ENCODE measurements around the gene BNC2.
A peak's percentile ranks its signal among the peaks of the same experiment; 100 is the strongest.

The BNC2 gene

GRCh38 chr9:16773617-16774016, 96.9 kb downstream of the BNC2 start:
- Histone ChIP-seq H3K27me3 (ENCODE audit: control insufficient read depth, insufficient read depth, low read length) (no peaks in the 10 kb centered on the region), H3K9ac (ENCODE audit: low read depth, low read length) (no peak overlapping the region), H3K36me3 (ENCODE audit: insufficient read depth, low read length) (peaks cover 6% of the 10 kb centered on the region), H3K4me2 (ENCODE audit: low read length) (no peak overlapping the region), H3K4me1 (ENCODE audit: control insufficient read depth, insufficient read depth, low read length) (peaks cover 3% of the 10 kb centered on the region), H3K4me3 (ENCODE audit: low read length) (no peak overlapping the region), H3K9me3 (replicated peaks; ENCODE audit: low read length) (no peaks in the 10 kb centered on the region)

GRCh38 chr9:16773116-16773515, 97.4 kb downstream of the BNC2 start:
- no peak overlapping the region for H3K9ac ChIP-seq (ENCODE audit: low read depth, low read length)
- no peaks in the 10 kb centered on the region for H3K9me3 ChIP-seq (replicated peaks; ENCODE audit: low read length)
- no peak overlapping the region for H3K4me2 ChIP-seq (ENCODE audit: low read length)
- no peaks in the 10 kb centered on the region for H3K27me3 ChIP-seq (ENCODE audit: control insufficient read depth, insufficient read depth, low read length)
- H3K36me3 ChIP-seq (ENCODE audit: insufficient read depth, low read length): peaks cover 6% of the 10 kb centered on the region
- H3K4me1 ChIP-seq (ENCODE audit: control insufficient read depth, insufficient read depth, low read length): peaks cover 1% of the 10 kb centered on the region
- H3K4me3 ChIP-seq (ENCODE audit: low read length): no peak overlapping the region

GRCh38 chr9:16771356-16771755, 99.1 kb downstream of the BNC2 start:
- H3K4me1 ChIP-seq (ENCODE audit: control insufficient read depth, insufficient read depth, low read length): no peaks in the 10 kb centered on the region
- no peak overlapping the region for H3K9ac ChIP-seq (ENCODE audit: low read depth, low read length)
- H3K4me2 ChIP-seq (ENCODE audit: low read length): no peak overlapping the region
- no peaks in the 10 kb centered on the region for H3K27me3 ChIP-seq (ENCODE audit: control insufficient read depth, insufficient read depth, low read length)
- H3K9me3 ChIP-seq (replicated peaks; ENCODE audit: low read length): no peaks in the 10 kb centered on the region
- H3K36me3 ChIP-seq (ENCODE audit: insufficient read depth, low read length): peaks cover 6% of the 10 kb centered on the region
- no peak overlapping the region for H3K4me3 ChIP-seq (ENCODE audit: low read length)

- no peak overlapping the region for H3K9ac ChIP-seq (ENCODE audit: low read depth, low read length)
- H3K9me3 ChIP-seq (replicated peaks; ENCODE audit: low read length): no peaks in the 10 kb centered on the region
- H3K4me1 ChIP-seq (ENCODE audit: control insufficient read depth, insufficient read depth, low read length): no peaks in the 10 kb centered on the region
- no peaks in the 10 kb centered on the region for H3K36me3 ChIP-seq (ENCODE audit: insufficient read depth, low read length)
- no peaks in the 10 kb centered on the region for H3K27me3 ChIP-seq (ENCODE audit: control insufficient read depth, insufficient read depth, low read length)
- no peak overlapping the region for H3K4me3 ChIP-seq (ENCODE audit: low read length)
- H3K4me2 ChIP-seq (ENCODE audit: low read length): no peak overlapping the region
Observed at GRCh38 chr9:16769291-16769690, 101.2 kb downstream of the BNC2 start.

- Histone ChIP-seq H3K4me2 (ENCODE audit: low read length) (no peak overlapping the region), H3K36me3 (ENCODE audit: insufficient read depth, low read length) (no peaks in the 10 kb centered on the region), H3K4me1 (ENCODE audit: control insufficient read depth, insufficient read depth, low read length) (no peaks in the 10 kb centered on the region), H3K9me3 (replicated peaks; ENCODE audit: low read length) (no peaks in the 10 kb centered on the region), H3K27me3 (ENCODE audit: control insufficient read depth, insufficient read depth, low read length) (no peaks in the 10 kb centered on the region), H3K9ac (ENCODE audit: low read depth, low read length) (no peak overlapping the region), H3K4me3 (ENCODE audit: low read length) (no peak overlapping the region)
Observed at GRCh38 chr9:16768816-16769215, 101.7 kb downstream of the BNC2 start.

- Histone ChIP-seq H3K9me3 (replicated peaks; ENCODE audit: low read length) (no peaks in the 10 kb centered on the region), H3K36me3 (ENCODE audit: insufficient read depth, low read length) (no peaks in the 10 kb centered on the region), H3K4me1 (ENCODE audit: control insufficient read depth, insufficient read depth, low read length) (no peaks in the 10 kb centered on the region), H3K9ac (ENCODE audit: low read depth, low read length) (no peak overlapping the region), H3K27me3 (ENCODE audit: control insufficient read depth, insufficient read depth, low read length) (no peaks in the 10 kb centered on the region), H3K4me3 (ENCODE audit: low read length) (no peak overlapping the region), H3K4me2 (ENCODE audit: low read length) (no peak overlapping the region)
Observed at GRCh38 chr9:16767366-16767765, 103.1 kb downstream of the BNC2 start.

GRCh38 chr9:16763946-16764345, 106.5 kb downstream of the BNC2 start:
- H3K4me1 ChIP-seq (ENCODE audit: control insufficient read depth, insufficient read depth, low read length): no peaks in the 10 kb centered on the region
- H3K4me3 ChIP-seq (ENCODE audit: low read length): no peak overlapping the region
- no peaks in the 10 kb centered on the region for H3K9me3 ChIP-seq (replicated peaks; ENCODE audit: low read length)
- no peaks in the 10 kb centered on the region for H3K27me3 ChIP-seq (ENCODE audit: control insufficient read depth, insufficient read depth, low read length)
- no peak overlapping the region for H3K9ac ChIP-seq (ENCODE audit: low read depth, low read length)
- H3K36me3 ChIP-seq (ENCODE audit: insufficient read depth, low read length): no peaks in the 10 kb centered on the region
- H3K4me2 ChIP-seq (ENCODE audit: low read length): no peak overlapping the region

- no peak overlapping the region for H3K9ac ChIP-seq (ENCODE audit: low read depth, low read length)
- peaks cover 3% of the 10 kb centered on the region for H3K4me1 ChIP-seq (ENCODE audit: control insufficient read depth, insufficient read depth, low read length)
- no peaks in the 10 kb centered on the region for H3K27me3 ChIP-seq (ENCODE audit: control insufficient read depth, insufficient read depth, low read length)
- no peak overlapping the region for H3K4me2 ChIP-seq (ENCODE audit: low read length)
- H3K4me3 ChIP-seq (ENCODE audit: low read length): no peak overlapping the region
- H3K9me3 ChIP-seq (replicated peaks; ENCODE audit: low read length): no peaks in the 10 kb centered on the region
- no peaks in the 10 kb centered on the region for H3K36me3 ChIP-seq (ENCODE audit: insufficient read depth, low read length)
Observed at GRCh38 chr9:16755467-16756160, 114.9 kb downstream of the BNC2 start.

- no peak overlapping the region for H3K4me3 ChIP-seq (ENCODE audit: low read length)
Observed at GRCh38 chr9:16754662-16755061, 115.8 kb downstream of the BNC2 start.

GRCh38 chr9:16753256-16753655, 117.2 kb downstream of the BNC2 start:
- no peak overlapping the region for H3K4me3 ChIP-seq (ENCODE audit: low read length)
- no peak overlapping the region for H3K9ac ChIP-seq (ENCODE audit: low read depth, low read length)
- H3K36me3 ChIP-seq (ENCODE audit: insufficient read depth, low read length): no peaks in the 10 kb centered on the region
- peaks cover 3% of the 10 kb centered on the region for H3K4me1 ChIP-seq (ENCODE audit: control insufficient read depth, insufficient read depth, low read length)
- H3K27me3 ChIP-seq (ENCODE audit: control insufficient read depth, insufficient read depth, low read length): no peaks in the 10 kb centered on the region
- no peak overlapping the region for H3K4me2 ChIP-seq (ENCODE audit: low read length)
- no peaks in the 10 kb centered on the region for H3K9me3 ChIP-seq (replicated peaks; ENCODE audit: low read length)

More at GRCh38 chr9:16754662-16755061, 115.8 kb downstream of the BNC2 start:
- Histone ChIP-seq H3K9me3 (replicated peaks; ENCODE audit: low read length) (no peaks in the 10 kb centered on the region), H3K27me3 (ENCODE audit: control insufficient read depth, insufficient read depth, low read length) (no peaks in the 10 kb centered on the region), H3K36me3 (ENCODE audit: insufficient read depth, low read length) (no peaks in the 10 kb centered on the region), H3K4me1 (ENCODE audit: control insufficient read depth, insufficient read depth, low read length) (peaks cover 3% of the 10 kb centered on the region), H3K4me2 (ENCODE audit: low read length) (no peak overlapping the region), H3K9ac (ENCODE audit: low read depth, low read length) (no peak overlapping the region)

GRCh38 chr9:16752601-16753000, 117.9 kb downstream of the BNC2 start:
- Histone ChIP-seq H3K9ac (ENCODE audit: low read depth, low read length) (no peak overlapping the region), H3K4me1 (ENCODE audit: control insufficient read depth, insufficient read depth, low read length) (peaks cover 3% of the 10 kb centered on the region), H3K4me3 (ENCODE audit: low read length) (no peak overlapping the region), H3K36me3 (ENCODE audit: insufficient read depth, low read length) (no peaks in the 10 kb centered on the region), H3K9me3 (replicated peaks; ENCODE audit: low read length) (no peaks in the 10 kb centered on the region), H3K27me3 (ENCODE audit: control insufficient read depth, insufficient read depth, low read length) (no peaks in the 10 kb centered on the region), H3K4me2 (ENCODE audit: low read length) (peak overlapping the region; percentile 27)

GRCh38 chr9:16750553-16750952, 119.9 kb downstream of the BNC2 start:
- Histone ChIP-seq H3K27me3 (ENCODE audit: control insufficient read depth, insufficient read depth, low read length) (no peaks in the 10 kb centered on the region), H3K9me3 (replicated peaks; ENCODE audit: low read length) (no peaks in the 10 kb centered on the region), H3K4me3 (ENCODE audit: low read length) (no peak overlapping the region), H3K9ac (ENCODE audit: low read depth, low read length) (no peak overlapping the region), H3K4me1 (ENCODE audit: control insufficient read depth, insufficient read depth, low read length) (peaks cover 3% of the 10 kb centered on the region), H3K4me2 (ENCODE audit: low read length) (no peak overlapping the region), H3K36me3 (ENCODE audit: insufficient read depth, low read length) (no peaks in the 10 kb centered on the region)
